GM10266 (cell line): ENCODE data around the gene CNDP2.
A peak's percentile ranks its signal among the peaks of the same experiment; 100 is the strongest.

Experiments used
- DNase-seq: peaks from one replicate; pipeline ENCODE4 v3.0.0; 2012; ENCODE audit errors: extremely low spot score
- CTCF ChIP-seq: IDR thresholded peaks from 2 replicates; pipeline ENCODE4 v1.5.1; 2012; ENCODE audit warnings: mild to moderate bottlenecking, low read depth; ENCODE audit not compliant: control insufficient read depth, insufficient read depth; ENCODE audit errors: missing control alignments

CNDP2 gene

GRCh38 chr18:74493689-74494088, 2.5 kb upstream of the CNDP2 start:
- peak; percentile 63 for DNase-seq

GRCh38 chr18:74494514-74494913, 1.6 kb upstream of the CNDP2 start:
- DNase-seq, result no peak
- no peak for TF ChIP-seq CTCF

More at GRCh38 chr18:74493689-74494088, 2.5 kb upstream of the CNDP2 start:
- peak; percentile 76 for TF ChIP-seq CTCF

- TF ChIP-seq CTCF, result peak; percentile 4
Measured at GRCh38 chr18:74496508-74497323, 553 bp downstream of the CNDP2 start.

GRCh38 chr18:74497324-74497676, 1.1 kb downstream of the CNDP2 start:
- no peak for DNase-seq
- no peak for TF ChIP-seq CTCF

More at GRCh38 chr18:74496508-74497323, 553 bp downstream of the CNDP2 start:
- no peak for DNase-seq

- no peak for DNase-seq
Measured at GRCh38 chr18:74497778-74498177, 1.6 kb downstream of the CNDP2 start.

GRCh38 chr18:74498712-74499627, 2.8 kb downstream of the CNDP2 start:
- peak; percentile 83 for DNase-seq
- TF ChIP-seq CTCF, result no peak

More at GRCh38 chr18:74497778-74498177, 1.6 kb downstream of the CNDP2 start:
- TF ChIP-seq CTCF, result no peak
